ENCODE measurements around the gene PITPNC1. TPM values are rescaled to one million over a fixed set of nuclear protein-coding genes. Genes with fewer than 3 reads are reported as not detected.

PITPNC1 gene
- total RNA-seq, 1 donor from 2014 or later = 25.4 TPM

- intact Hi-C loops (cut with DNase I) = no loop called here
- no peak for TF ChIP-seq CTCF (IDR thresholded peaks at IDR 0.05)
- no peak overlapping the region for H3K4me3 ChIP-seq
- ATAC-seq = no peak
- no peaks in the 10 kb centered on the region for H3K36me3 ChIP-seq
- H3K27ac ChIP-seq = no peak overlapping the region
- DNase-seq = no peak
- no peaks in the 10 kb centered on the region for H3K27me3 ChIP-seq
- H3K9me3 ChIP-seq = no peaks in the 10 kb centered on the region
- no peaks in the 10 kb centered on the region for H3K4me1 ChIP-seq
Observed at GRCh38 chr17:67659028-67659427, 281.9 kb downstream of the PITPNC1 start.

- no peak for TF ChIP-seq CTCF (IDR thresholded peaks at IDR 0.05)
- no peaks in the 10 kb centered on the region for H3K4me1 ChIP-seq
- no peak overlapping the region for H3K4me3 ChIP-seq
- intact Hi-C loops (cut with DNase I) = no loop called here
- H3K9me3 ChIP-seq = no peaks in the 10 kb centered on the region
- no peaks in the 10 kb centered on the region for H3K27me3 ChIP-seq
- DNase-seq (no peak), ATAC-seq (no peak)
- no peak overlapping the region for H3K27ac ChIP-seq
- H3K36me3 ChIP-seq = no peaks in the 10 kb centered on the region
Observed at GRCh38 chr17:67662712-67663111, 285.6 kb downstream of the PITPNC1 start.

GRCh38 chr17:67663457-67663856 is 286.4 kb downstream of the PITPNC1 start:
- Histone ChIP-seq H3K4me1 (no peaks in the 10 kb centered on the region), H3K27me3 (no peaks in the 10 kb centered on the region), H3K9me3 (no peaks in the 10 kb centered on the region), H3K4me3 (no peak overlapping the region), H3K36me3 (no peaks in the 10 kb centered on the region), H3K27ac (no peak overlapping the region)
- intact Hi-C loops (cut with DNase I) = no loop called here
- ATAC-seq = no peak
- TF ChIP-seq CTCF (IDR thresholded peaks at IDR 0.05) = no peak
- DNase-seq = no peak

GRCh38 chr17:67666028-67666427 is 288.9 kb downstream of the PITPNC1 start:
- intact Hi-C loops (cut with DNase I) = no loop called here
- Histone ChIP-seq H3K27me3 (no peaks in the 10 kb centered on the region), H3K27ac (no peak overlapping the region), H3K9me3 (no peaks in the 10 kb centered on the region), H3K36me3 (no peaks in the 10 kb centered on the region), H3K4me1 (no peaks in the 10 kb centered on the region), H3K4me3 (no peak overlapping the region)
- DNase-seq (no peak), ATAC-seq (no peak)
- no peak for TF ChIP-seq CTCF (IDR thresholded peaks at IDR 0.05)

- Histone ChIP-seq H3K27ac (no peak overlapping the region), H3K9me3 (no peaks in the 10 kb centered on the region), H3K36me3 (no peaks in the 10 kb centered on the region), H3K4me1 (no peaks in the 10 kb centered on the region), H3K4me3 (no peak overlapping the region), H3K27me3 (no peaks in the 10 kb centered on the region)
- intact Hi-C loops (cut with DNase I) = no loop called here
- ATAC-seq (no peak), DNase-seq (no peak)
- TF ChIP-seq CTCF (IDR thresholded peaks at IDR 0.05) = no peak
Observed at GRCh38 chr17:67666710-67667109, 289.6 kb downstream of the PITPNC1 start.

- ATAC-seq = no peak
Observed at GRCh38 chr17:67671493-67671892, 294.4 kb downstream of the PITPNC1 start.

More at GRCh38 chr17:67671493-67671892, 294.4 kb downstream of the PITPNC1 start:
- H3K36me3 ChIP-seq = no peaks in the 10 kb centered on the region
- H3K27me3 ChIP-seq = no peaks in the 10 kb centered on the region
- no peak overlapping the region for H3K4me3 ChIP-seq
- intact Hi-C loops (cut with DNase I) = no loop called here
- TF ChIP-seq CTCF (IDR thresholded peaks at IDR 0.05) = no peak
- no peak overlapping the region for H3K27ac ChIP-seq
- no peaks in the 10 kb centered on the region for H3K9me3 ChIP-seq
- DNase-seq = no peak
- H3K4me1 ChIP-seq = no peaks in the 10 kb centered on the region

Data from upper lobe of right lung (tissue), 1 donor.